Testis (tissue), 3 donors: ENCODE measurements around the gene BBOF1. TPM values are rescaled to one million over a fixed set of nuclear protein-coding genes. Genes with fewer than 3 reads are reported as not detected.

Source experiments
- DNase-seq: peaks from one replicate; pipeline ENCODE4 v3.0.0-alpha.2; 2019
- H3K27ac ChIP-seq, 2 donors: fragments of 200-600 bp; sonication (generic); one replicate each; pipeline ENCODE4 v1.5.1; 2019
- H3K27me3 ChIP-seq: fragments of 200-600 bp; sonication (generic); one replicate; pipeline ENCODE4 v1.5.1; 2019
- H3K36me3 ChIP-seq: fragments of 200-600 bp; sonication (generic); one replicate; pipeline ENCODE4 v1.5.1; 2017; ENCODE audit warnings: low read depth; ENCODE audit errors: missing control alignments
- H3K4me1 ChIP-seq: fragments of 200-600 bp; sonication (generic); one replicate; pipeline ENCODE4 v1.5.1; 2019
- H3K4me3 ChIP-seq, 2 donors: fragments of 200-600 bp; sonication (generic); one replicate each; pipeline ENCODE4 v1.5.1; 2017 to 2019
- H3K9me3 ChIP-seq: fragments of 200-600 bp; sonication (generic); one replicate; pipeline ENCODE4 v1.5.1; 2017
- POLR2A ChIP-seq: fragments of 450-650 bp; IDR thresholded peaks from one replicate; pipeline ENCODE4 v1.6.1; 2017; ENCODE audit warnings: antibody characterized with exemption, mild to moderate bottlenecking, moderate library complexity
- WGBS, 2 donors: methylation state at CpG; one replicate each; pipeline ENCODE4 v1.1.5; 2018; 5-methylcytosine and 5-hydroxymethylcytosine counted together
- intact Hi-C: fragments of 100-400 bp; cut with DNase I; formaldehyde crosslinking; loops from one replicate; pipeline ENCODE4 v1.15.1; 2023; ENCODE audit warnings: low total_unique reads
- polyA plus RNA-seq: library from polyadenylated mRNA; stranded (reverse); fragments of 350-450 nt; fragmentation: Illumina TruSeq; extraction: RNeasy Lipid Tissue Mini Kit (QIAGEN cat#74804); gene quantifications from one replicate; pipeline ENCODE4 v1.2.3, GENCODE V29; 2014; ENCODE audit warnings: low read depth, low replicate concordance; ENCODE audit not compliant: insufficient read depth
- total RNA-seq, 2 donors: library from RNA; depleted of rRNA; stranded (reverse); fragments of >200 nt; gene quantifications; one replicate each; pipeline ENCODE4 v1.2.3, GENCODE V29; 2016
- TF ChIP-seq, protein P1 (sequence below), 3 experiments: fragments of 450-650 bp in 2 of 3; fragments of 200-600 bp in 1 of 3; sonication (generic) in 1 of 3; IDR thresholded peaks; one replicate each; pipeline ENCODE4 v1.5.1; 2016 to 2019; ENCODE audit warnings: antibody characterized with exemption in 3 of 3, mild to moderate bottlenecking in 2 of 3, moderate library complexity in 1 of 3

BBOF1 gene
- total and polyA plus RNA-seq, 3 donors from 2014 or later, result 25.1 to 41.6 (median 40.6) TPM

DNA sequence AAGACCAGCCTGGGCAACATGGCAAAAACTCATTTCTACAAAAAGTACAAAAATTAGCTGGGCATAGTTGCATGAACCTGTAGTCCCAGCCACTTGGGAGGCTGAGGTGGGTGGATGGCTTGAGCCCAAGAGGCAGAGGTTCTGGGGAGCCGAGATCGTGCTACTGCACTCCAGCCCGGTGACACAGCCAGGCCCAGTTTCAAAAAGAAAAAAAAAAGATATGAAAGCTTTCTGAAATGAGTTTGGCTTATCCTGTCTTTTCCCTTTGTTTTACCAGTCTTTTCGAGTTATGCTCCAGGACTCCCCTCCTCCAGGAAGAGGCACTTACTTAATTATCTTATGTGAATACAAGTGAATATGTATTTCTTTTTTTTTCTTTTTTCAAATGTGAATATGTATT, 3.2 kb downstream of the BBOF1 start:
- intact Hi-C loops, result no loop called here
- WGBS, 2 donors, result 90 to 93% methylated on average over 4 of the region's 4 CpGs

DNA sequence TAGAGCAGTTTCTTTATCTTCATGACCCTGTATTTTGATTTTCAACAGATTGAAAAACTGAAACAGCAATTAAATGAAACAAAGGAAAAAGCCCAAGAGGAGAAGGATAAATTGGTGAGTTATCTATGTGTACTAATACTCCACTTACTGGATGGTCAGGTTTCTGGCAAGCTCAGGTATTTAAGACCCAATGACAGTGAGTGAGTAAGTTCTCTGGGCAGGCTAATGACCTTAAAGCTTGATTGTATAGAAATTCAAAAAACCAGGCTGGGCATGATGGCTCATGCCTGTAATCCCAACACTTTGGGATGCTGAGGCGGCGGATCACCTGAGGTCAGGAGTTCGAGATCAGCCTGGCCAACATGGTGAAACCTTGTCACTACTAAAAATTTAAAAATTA, 10.0 kb downstream of the BBOF1 start:
- H3K9me3 ChIP-seq, result no peaks in the 10 kb centered on the region
- H3K27ac ChIP-seq, result no peak overlapping the region
- no peaks in the 10 kb centered on the region for H3K4me1 ChIP-seq
- TF ChIP-seq POLR2A, result no peak
- TF ChIP-seq, protein P1, sequence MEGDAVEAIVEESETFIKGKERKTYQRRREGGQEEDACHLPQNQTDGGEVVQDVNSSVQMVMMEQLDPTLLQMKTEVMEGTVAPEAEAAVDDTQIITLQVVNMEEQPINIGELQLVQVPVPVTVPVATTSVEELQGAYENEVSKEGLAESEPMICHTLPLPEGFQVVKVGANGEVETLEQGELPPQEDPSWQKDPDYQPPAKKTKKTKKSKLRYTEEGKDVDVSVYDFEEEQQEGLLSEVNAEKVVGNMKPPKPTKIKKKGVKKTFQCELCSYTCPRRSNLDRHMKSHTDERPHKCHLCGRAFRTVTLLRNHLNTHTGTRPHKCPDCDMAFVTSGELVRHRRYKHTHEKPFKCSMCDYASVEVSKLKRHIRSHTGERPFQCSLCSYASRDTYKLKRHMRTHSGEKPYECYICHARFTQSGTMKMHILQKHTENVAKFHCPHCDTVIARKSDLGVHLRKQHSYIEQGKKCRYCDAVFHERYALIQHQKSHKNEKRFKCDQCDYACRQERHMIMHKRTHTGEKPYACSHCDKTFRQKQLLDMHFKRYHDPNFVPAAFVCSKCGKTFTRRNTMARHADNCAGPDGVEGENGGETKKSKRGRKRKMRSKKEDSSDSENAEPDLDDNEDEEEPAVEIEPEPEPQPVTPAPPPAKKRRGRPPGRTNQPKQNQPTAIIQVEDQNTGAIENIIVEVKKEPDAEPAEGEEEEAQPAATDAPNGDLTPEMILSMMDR (IDR thresholded peaks at IDR 0.05), result no peak
- intact Hi-C loops, result no loop called here
- no peak for DNase-seq
- no peaks in the 10 kb centered on the region for H3K36me3 ChIP-seq
- H3K27me3 ChIP-seq, result no peaks in the 10 kb centered on the region
- no peak overlapping the region for H3K4me3 ChIP-seq
- 96 to 97% methylated on average over 3 of the region's 3 CpGs for WGBS, 2 donors

More for the DNA sequence above, 3.2 kb downstream of the BBOF1 start:
- H3K27ac ChIP-seq, result no peak overlapping the region
- H3K36me3 ChIP-seq, result no peaks in the 10 kb centered on the region
- H3K9me3 ChIP-seq, result no peaks in the 10 kb centered on the region
- peaks cover 5% of the 10 kb centered on the region for H3K4me1 ChIP-seq
- H3K4me3 ChIP-seq, result no peak overlapping the region
- H3K27me3 ChIP-seq, result no peaks in the 10 kb centered on the region
- no peak for DNase-seq
- TF ChIP-seq, protein P1 (IDR thresholded peaks at IDR 0.05), result no peak
- no peak for TF ChIP-seq POLR2A

DNA sequence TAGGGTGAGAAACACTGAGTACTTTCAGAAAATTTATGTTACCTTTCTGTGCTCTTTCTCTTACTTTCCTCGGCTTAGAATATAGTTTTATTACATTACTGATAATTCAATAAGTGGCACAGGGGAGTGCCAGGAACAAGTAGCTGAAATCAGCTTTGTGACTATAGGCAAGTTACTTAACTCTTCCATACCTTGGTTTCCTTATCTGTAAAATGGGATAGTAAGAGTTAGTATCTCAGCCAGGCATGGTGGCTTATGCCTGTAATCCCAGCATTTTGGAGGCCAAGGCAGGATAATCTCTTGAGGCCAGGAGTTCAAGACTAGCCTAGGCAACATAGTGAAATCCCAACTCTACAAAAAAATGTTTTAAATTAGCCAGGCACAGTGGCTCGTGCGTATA, 15.4 kb downstream of the BBOF1 start:
- H3K36me3 ChIP-seq, result no peaks in the 10 kb centered on the region
- WGBS, 2 donors, result 76 to 86% methylated on average over 3 of the region's 3 CpGs
- no peak for TF ChIP-seq POLR2A
- TF ChIP-seq, protein P1 (IDR thresholded peaks at IDR 0.05), result no peak
- no peaks in the 10 kb centered on the region for H3K4me1 ChIP-seq
- no peak overlapping the region for H3K27ac ChIP-seq
- H3K9me3 ChIP-seq, result no peaks in the 10 kb centered on the region
- H3K27me3 ChIP-seq, result no peaks in the 10 kb centered on the region
- DNase-seq, result no peak
- H3K4me3 ChIP-seq, result no peak overlapping the region
- intact Hi-C loops, result no loop called here

DNA sequence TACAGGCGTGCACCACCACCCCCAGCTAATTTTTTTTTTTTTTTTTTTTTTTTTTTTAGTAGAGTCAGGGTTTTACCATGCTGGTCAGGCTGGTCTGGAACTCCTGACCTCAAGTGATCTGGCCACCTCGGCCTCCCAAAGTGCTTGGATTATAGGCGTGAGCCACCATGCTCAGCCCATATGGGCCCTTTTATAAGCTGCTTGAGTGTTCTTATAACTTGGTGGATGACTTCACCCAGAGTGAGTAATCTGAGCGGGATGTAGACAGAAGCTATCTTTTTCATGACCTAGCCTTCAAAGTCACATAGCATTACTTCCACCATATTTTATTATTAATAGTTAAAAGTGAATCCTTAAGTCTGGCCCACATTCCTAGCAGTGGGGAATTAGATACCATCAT, 16.4 kb downstream of the BBOF1 start:
- TF ChIP-seq, protein P1 (IDR thresholded peaks at IDR 0.05), result no peak
- TF ChIP-seq POLR2A, result no peak
- no peak for DNase-seq
- WGBS, 2 donors, result 96 to 97% methylated on average over 4 of the region's 4 CpGs
- Histone ChIP-seq H3K27me3 (no peaks in the 10 kb centered on the region), H3K36me3 (no peaks in the 10 kb centered on the region), H3K27ac (no peak overlapping the region), H3K4me1 (no peaks in the 10 kb centered on the region), H3K9me3 (no peaks in the 10 kb centered on the region), H3K4me3 (no peak overlapping the region)
- intact Hi-C loops, result no loop called here

DNA sequence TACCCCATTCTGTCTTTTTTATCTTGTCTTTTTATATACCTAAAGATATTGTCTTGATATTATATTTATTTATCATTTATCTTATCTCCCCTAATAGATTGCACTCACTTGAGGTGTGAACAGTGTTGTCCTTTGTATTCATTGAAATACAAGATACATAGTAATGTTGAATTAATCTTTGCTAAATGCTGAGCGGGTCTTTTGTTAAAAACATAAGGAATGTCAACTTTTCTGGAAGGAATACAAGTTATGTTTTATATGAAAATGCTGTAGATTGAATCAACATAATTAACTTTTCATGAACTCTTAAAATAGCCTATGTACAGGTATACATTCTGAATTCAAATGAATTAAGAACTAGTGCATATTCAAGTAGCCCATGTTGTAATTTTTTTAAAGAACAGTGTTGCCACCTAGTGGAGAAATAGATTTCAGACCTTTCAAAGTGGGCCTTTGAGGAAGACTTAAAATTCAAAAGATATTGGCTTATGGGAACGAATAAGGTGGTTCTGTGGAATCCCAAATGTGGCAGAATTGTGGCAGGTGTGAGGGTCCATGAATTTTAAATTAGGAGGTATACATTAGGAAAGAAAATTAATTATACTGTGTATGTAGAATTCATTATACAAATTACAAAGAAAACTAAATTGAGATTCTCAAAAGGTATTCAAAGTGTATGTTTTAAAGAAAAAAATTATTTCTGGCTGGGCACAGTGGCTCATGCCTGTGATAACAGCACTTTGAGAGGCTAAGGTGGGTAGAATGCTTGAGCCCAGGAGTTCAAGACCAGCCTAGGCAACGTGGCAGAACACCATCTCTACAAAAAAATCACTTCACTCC, 19.1 kb downstream of the BBOF1 start:
- WGBS, 2 donors, result 67 to 71% methylated on average over 3 of the region's 3 CpGs
- Histone ChIP-seq H3K27me3 (no peaks in the 10 kb centered on the region), H3K36me3 (no peaks in the 10 kb centered on the region), H3K4me1 (no peaks in the 10 kb centered on the region), H3K4me3 (no peak overlapping the region), H3K9me3 (no peaks in the 10 kb centered on the region), H3K27ac (no peak overlapping the region)
- intact Hi-C loops, result no loop called here
- no peak for DNase-seq
- TF ChIP-seq POLR2A, result no peak
- TF ChIP-seq, protein P1 (IDR thresholded peaks at IDR 0.05), result peak in 2 of 3 experiments; percentile 33 to 76
